Skeletal muscle tissue (tissue), 4 donors: ENCODE measurements around the gene TAF8. TPM values are rescaled to one million over a fixed set of nuclear protein-coding genes. Genes with fewer than 3 reads are reported as not detected.
"Not testable (repeated sequence)": the region's sequence is repeated elsewhere in the genome, so short reads cannot be mapped to it uniquely, and the experiment has no call there.

Source experiments
- H3K27ac ChIP-seq: one replicate; pipeline ENCODE4 v1.7.0; 2013; ENCODE audit warnings: mild to moderate bottlenecking, low read depth, low read length, inconsistent platforms
- H3K27me3 ChIP-seq, 3 donors: one replicate each; pipeline ENCODE4 v1.7.0; 2013; ENCODE audit warnings: low read length in 3 of 3; ENCODE audit not compliant: control insufficient read depth in 3 of 3, insufficient read depth in 3 of 3
- H3K36me3 ChIP-seq, 3 donors: one replicate each; pipeline ENCODE4 v1.7.0; 2013; ENCODE audit warnings: low read length in 3 of 3; ENCODE audit not compliant: control insufficient read depth in 3 of 3, insufficient read depth in 3 of 3
- H3K4me1 ChIP-seq, 3 donors: one replicate each; pipeline ENCODE4 v1.7.0; 2013; ENCODE audit warnings: low read length in 3 of 3, mild to moderate bottlenecking in 3 of 3; ENCODE audit not compliant: control insufficient read depth in 3 of 3, insufficient read depth in 3 of 3
- H3K4me3 ChIP-seq, 3 donors: one replicate each; pipeline ENCODE4 v1.7.0; 2013; ENCODE audit warnings: low read length in 3 of 3
- H3K9ac ChIP-seq, 3 donors: one replicate each; pipeline ENCODE4 v1.7.0; 2013; ENCODE audit warnings: low read length in 3 of 3, mild to moderate bottlenecking in 3 of 3, moderate library complexity in 2 of 3, low read depth in 1 of 3
- H3K9me3 ChIP-seq, 3 donors: one replicate each; pipeline ENCODE4 v1.7.0; 2013; ENCODE audit warnings: low read length in 3 of 3; ENCODE audit not compliant: control insufficient read depth in 3 of 3
- total RNA-seq: library from RNA; depleted of rRNA; stranded (reverse); fragments of >200 nt; gene quantifications from one replicate; pipeline ENCODE4 v1.2.3, GENCODE V29; 2014
- donor health status: Osteomylitis.

The TAF8 gene
- total RNA-seq, 1 donor from 2014 or later: 17.2 TPM

- peaks cover 16 to 25% (median 23%) of the 10 kb centered on the region in 3 donors for H3K4me1 ChIP-seq
- H3K9ac ChIP-seq: no peak overlapping the region
- no peak overlapping the region for H3K4me3 ChIP-seq
- H3K27me3 ChIP-seq: no peaks in the 10 kb centered on the region
- no peak overlapping the region for H3K27ac ChIP-seq
- H3K9me3 ChIP-seq: no peaks in the 10 kb centered on the region
- H3K36me3 ChIP-seq: no peaks in the 10 kb centered on the region
Measured at GRCh38 chr6:42029062-42029685, 21.1 kb upstream of the TAF8 start.

- H3K4me3 ChIP-seq: no peak overlapping the region
- no peak overlapping the region for H3K9ac ChIP-seq
- no peaks in the 10 kb centered on the region for H3K9me3 ChIP-seq
- H3K27me3 ChIP-seq: no peaks in the 10 kb centered on the region
- no peaks in the 10 kb centered on the region for H3K36me3 ChIP-seq
- H3K27ac ChIP-seq: no peak overlapping the region
- peaks cover 16 to 25% (median 23%) of the 10 kb centered on the region in 3 donors for H3K4me1 ChIP-seq
Measured at GRCh38 chr6:42029881-42030280, 20.4 kb upstream of the TAF8 start.

GRCh38 chr6:42030585-42031506 is 19.5 kb upstream of the TAF8 start:
- H3K4me1 ChIP-seq: peaks cover 16 to 25% (median 25%) of the 10 kb centered on the region in 3 donors
- H3K27ac ChIP-seq: peak overlapping the region; percentile 34
- H3K36me3 ChIP-seq: no peaks in the 10 kb centered on the region
- no peaks in the 10 kb centered on the region for H3K27me3 ChIP-seq
- H3K9ac ChIP-seq: peak overlapping the region in 1 of 3 donors; percentile 55
- peak overlapping the region in 1 of 3 donors; percentile 35 for H3K4me3 ChIP-seq
- no peaks in the 10 kb centered on the region for H3K9me3 ChIP-seq

GRCh38 chr6:42032366-42032765 is 18.0 kb upstream of the TAF8 start:
- Histone ChIP-seq H3K9ac (no peak overlapping the region), H3K27ac (no peak overlapping the region), H3K4me1 (peaks cover 16 to 25% (median 25%) of the 10 kb centered on the region in 3 donors), H3K36me3 (no peaks in the 10 kb centered on the region), H3K9me3 (no peaks in the 10 kb centered on the region), H3K4me3 (no peak overlapping the region), H3K27me3 (no peaks in the 10 kb centered on the region)

- H3K4me3 ChIP-seq, H3K4me1 ChIP-seq, H3K27ac ChIP-seq, H3K27me3 ChIP-seq, H3K36me3 ChIP-seq, H3K9ac ChIP-seq, H3K9me3 ChIP-seq: not testable (repeated sequence)
Measured at GRCh38 chr6:42037669-42038068, 12.7 kb upstream of the TAF8 start.

GRCh38 chr6:42038163-42038562 is 12.2 kb upstream of the TAF8 start:
- H3K27me3 ChIP-seq: no peaks in the 10 kb centered on the region
- no peak overlapping the region for H3K27ac ChIP-seq
- H3K9me3 ChIP-seq: no peaks in the 10 kb centered on the region
- peaks cover 6 to 9% (median 8%) of the 10 kb centered on the region in 3 donors for H3K4me1 ChIP-seq
- H3K36me3 ChIP-seq: no peaks in the 10 kb centered on the region
- H3K9ac ChIP-seq: no peak overlapping the region
- H3K4me3 ChIP-seq: no peak overlapping the region

GRCh38 chr6:42038811-42039408 is 11.4 kb upstream of the TAF8 start:
- Histone ChIP-seq H3K4me3 (no peak overlapping the region), H3K27me3 (no peaks in the 10 kb centered on the region), H3K36me3 (no peaks in the 10 kb centered on the region), H3K9ac (no peak overlapping the region), H3K4me1 (peaks cover 8 to 11% (median 11%) of the 10 kb centered on the region in 3 donors), H3K9me3 (no peaks in the 10 kb centered on the region), H3K27ac (no peak overlapping the region)

- Histone ChIP-seq H3K27ac (no peak overlapping the region), H3K27me3 (no peaks in the 10 kb centered on the region), H3K9ac (no peak overlapping the region), H3K4me1 (peaks cover 22 to 27% (median 22%) of the 10 kb centered on the region in 3 donors), H3K4me3 (no peak overlapping the region), H3K36me3 (no peaks in the 10 kb centered on the region), H3K9me3 (no peaks in the 10 kb centered on the region)
Measured at GRCh38 chr6:42040856-42041480, 9.4 kb upstream of the TAF8 start.

- no peak overlapping the region for H3K9ac ChIP-seq
- H3K4me1 ChIP-seq: peaks cover 27 to 33% (median 28%) of the 10 kb centered on the region in 3 donors
- H3K36me3 ChIP-seq: no peaks in the 10 kb centered on the region
- peak overlapping the region; percentile 30 for H3K27ac ChIP-seq
- H3K27me3 ChIP-seq: no peaks in the 10 kb centered on the region
- H3K4me3 ChIP-seq: no peak overlapping the region
- no peaks in the 10 kb centered on the region for H3K9me3 ChIP-seq
Measured at GRCh38 chr6:42041481-42042053, 8.8 kb upstream of the TAF8 start.
